DOHH2 (cell line): ENCODE data around the gene SFXN1.

ENCODE experiments used
- EZH2phosphoT487 ChIP-seq: fragments of 200-600 bp; sonication (generic); IDR thresholded peaks from 2 replicates; pipeline ENCODE4 v1.6.1; 2017; ENCODE audit warnings: borderline replicate concordance, mild to moderate bottlenecking, antibody characterized with exemption, low read length, moderate library complexity, mixed read lengths
- TF ChIP-seq, protein P1 (sequence below): fragments of 200-600 bp; sonication (generic); IDR thresholded peaks from one replicate; pipeline ENCODE4 v1.5.1; 2014; ENCODE audit warnings: antibody characterized with exemption, mild to moderate bottlenecking, low read depth, low read length; ENCODE audit not compliant: poor library complexity, severe bottlenecking

- TF ChIP-seq, protein P1, sequence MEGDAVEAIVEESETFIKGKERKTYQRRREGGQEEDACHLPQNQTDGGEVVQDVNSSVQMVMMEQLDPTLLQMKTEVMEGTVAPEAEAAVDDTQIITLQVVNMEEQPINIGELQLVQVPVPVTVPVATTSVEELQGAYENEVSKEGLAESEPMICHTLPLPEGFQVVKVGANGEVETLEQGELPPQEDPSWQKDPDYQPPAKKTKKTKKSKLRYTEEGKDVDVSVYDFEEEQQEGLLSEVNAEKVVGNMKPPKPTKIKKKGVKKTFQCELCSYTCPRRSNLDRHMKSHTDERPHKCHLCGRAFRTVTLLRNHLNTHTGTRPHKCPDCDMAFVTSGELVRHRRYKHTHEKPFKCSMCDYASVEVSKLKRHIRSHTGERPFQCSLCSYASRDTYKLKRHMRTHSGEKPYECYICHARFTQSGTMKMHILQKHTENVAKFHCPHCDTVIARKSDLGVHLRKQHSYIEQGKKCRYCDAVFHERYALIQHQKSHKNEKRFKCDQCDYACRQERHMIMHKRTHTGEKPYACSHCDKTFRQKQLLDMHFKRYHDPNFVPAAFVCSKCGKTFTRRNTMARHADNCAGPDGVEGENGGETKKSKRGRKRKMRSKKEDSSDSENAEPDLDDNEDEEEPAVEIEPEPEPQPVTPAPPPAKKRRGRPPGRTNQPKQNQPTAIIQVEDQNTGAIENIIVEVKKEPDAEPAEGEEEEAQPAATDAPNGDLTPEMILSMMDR: no peak
- no peak for TF ChIP-seq EZH2phosphoT487
Measured at GRCh38 chr5:175516933-175517823, 38.8 kb downstream of the SFXN1 start.
